LHCN-M2 (cell line): Measurements from ENCODE around the gene TMEM182. TPM values are rescaled to one million over a fixed set of nuclear protein-coding genes. Genes with fewer than 3 reads are reported as not detected.

Source experiments
- total RNA-seq: library from RNA; depleted of rRNA; stranded (reverse); fragments of >200 nt; gene quantifications from 2 replicates; pipeline ENCODE4 v1.2.3, GENCODE V29; 2014; rRNA removed

Gene TMEM182
- total RNA-seq, 1 experiment from 2014 or later, result 4.0 TPM

Other genes with a start within 250 kb of the TMEM182 start
- not detected in 2 replicates for gene SLC9A2, start 142.5 kb upstream of the TMEM182 start, total RNA-seq